Endothelial cell of umbilical vein (primary cell): ENCODE measurements around the gene SFMBT2. TPM values are rescaled to one million over a fixed set of nuclear protein-coding genes. Genes with fewer than 3 reads are reported as not detected.
"Not testable (repeated sequence)": the region's sequence is repeated elsewhere in the genome, so short reads cannot be mapped to it uniquely, and the experiment has no call there.

Source experiments
- BruUV-seq: library from RNA; stranded (reverse); fragments of 400-500 nt; replicated peaks from 2 replicates; lab custom pipeline; 2021; lab: Mats Ljungman, UMichigan
- CTCF ChIA-PET: fragments of 300-600, 350-600 bp; sonication (Branson Sonifier 250); formaldehyde crosslinking; loops from one replicate; lab custom pipeline; 2021; ENCODE audit warnings: antibody characterized with exemption, inconsistent platforms; lab: Charles Lee
- POLR2A ChIA-PET: fragments of 300-600, 350-600 bp; sonication (Branson Sonifier 250); formaldehyde crosslinking; loops from one replicate; lab custom pipeline; 2021; ENCODE audit warnings: antibody characterized with exemption, inconsistent platforms; lab: Charles Lee
- DNase-seq: peaks from one replicate; pipeline ENCODE4 v3.0.0-alpha.2; 2011; ENCODE audit warnings: low read depth, low spot score
- FAIRE-seq: peaks from 2 replicates; lab custom pipeline; 2011; peaks lifted over from hg19 to GRCh38; lab: Jason Lieb, UNC
- H2AFZ ChIP-seq: 2 replicates; pipeline ENCODE4 v1.6.0; 2012; ENCODE audit warnings: low read depth, low read length, control low read depth, inconsistent platforms
- H3K27ac ChIP-seq: 2 replicates; pipeline ENCODE4 v1.5.1; 2011; ENCODE audit warnings: low read depth, mild to moderate bottlenecking, control low read depth, low read length, moderate library complexity; ENCODE audit not compliant: insufficient read depth
- H3K27me3 ChIP-seq, 2 experiments: 2 replicates each; pipeline versions ENCODE4 v1.6.0 to v1.6.1; 2011; ENCODE audit warnings: low read length in 2 of 2, mixed read lengths in 1 of 2; ENCODE audit not compliant: control insufficient read depth in 2 of 2, insufficient read depth in 2 of 2
- H3K36me3 ChIP-seq, 2 experiments: 2 replicates in 1 of 2; 3 replicates in 1 of 2; pipeline ENCODE4 v1.5.1; 2011; ENCODE audit warnings: low read length in 2 of 2, mild to moderate bottlenecking in 1 of 2, moderate library complexity in 1 of 2; ENCODE audit not compliant: control insufficient read depth in 2 of 2, insufficient read depth in 2 of 2; ENCODE audit errors: extremely low read depth in 1 of 2
- H3K4me1 ChIP-seq: 3 replicates; pipeline ENCODE4 v1.5.1; 2011; ENCODE audit warnings: mild to moderate bottlenecking, low read length; ENCODE audit not compliant: control insufficient read depth, insufficient read depth; ENCODE audit errors: extremely low read depth
- H3K4me2 ChIP-seq: 2 replicates; pipeline ENCODE4 v1.6.1; 2011; ENCODE audit warnings: low read length, control low read depth, mixed read lengths; ENCODE audit not compliant: insufficient read depth
- H3K4me3 ChIP-seq, 3 experiments: fragments of 200-600 bp in 1 of 3; sonication (generic), shearing (Covaris generic) in 1 of 3; replicated peaks in 1 of 3; 2 replicates each; pipeline ENCODE4 v1.5.1; 2011 to 2016; ENCODE audit warnings: control low read depth in 3 of 3, low read length in 3 of 3, mild to moderate bottlenecking in 2 of 3, inconsistent platforms in 1 of 3, low read depth in 1 of 3, moderate library complexity in 1 of 3; ENCODE audit not compliant: insufficient read depth in 1 of 3
- H3K79me2 ChIP-seq: 2 replicates; pipeline ENCODE4 v1.6.0; 2012; ENCODE audit warnings: low read length, inconsistent platforms; ENCODE audit not compliant: control insufficient read depth, insufficient read depth
- H3K9ac ChIP-seq: replicated peaks from 2 replicates; pipeline ENCODE3; 2011; ENCODE audit warnings: low read length, control low read depth; ENCODE audit not compliant: insufficient read depth; ENCODE audit errors: extremely low read depth
- H3K9me1 ChIP-seq: replicated peaks from 3 replicates; pipeline ENCODE4 v1.6.0; 2011; ENCODE audit warnings: mild to moderate bottlenecking, low read length; ENCODE audit not compliant: control insufficient read depth, insufficient read depth; ENCODE audit errors: extremely low read depth
- H3K9me3 ChIP-seq: replicated peaks from 2 replicates; pipeline ENCODE4 v1.5.1; 2012; ENCODE audit warnings: low read length, inconsistent platforms; ENCODE audit not compliant: control insufficient read depth, insufficient read depth
- H4K20me1 ChIP-seq: replicated peaks from 2 replicates; pipeline ENCODE3; 2011; ENCODE audit warnings: mild to moderate bottlenecking, low read length; ENCODE audit not compliant: control insufficient read depth, insufficient read depth; ENCODE audit errors: extremely low read depth
- CTCF ChIP-seq, 2 donors: IDR thresholded peaks; 1 replicate in 1 of 2; 2 replicates in 1 of 2; pipeline ENCODE4 v1.5.1; 2011; ENCODE audit warnings: low read length in 2 of 2, mild to moderate bottlenecking in 2 of 2, moderate library complexity in 2 of 2, control low read depth in 1 of 2, inconsistent platforms in 1 of 2, low read depth in 1 of 2; ENCODE audit not compliant: insufficient read depth in 1 of 2; ENCODE audit errors: extremely low read depth in 1 of 2
- EZH2 ChIP-seq: IDR thresholded peaks from 2 replicates; pipeline ENCODE4 v1.6.1; 2012; ENCODE audit warnings: borderline replicate concordance, low read depth, mild to moderate bottlenecking, moderate library complexity, low read length, inconsistent platforms; ENCODE audit not compliant: severe bottlenecking
- FOS ChIP-seq: IDR thresholded peaks from 2 replicates; pipeline ENCODE4 v1.6.1; 2011; ENCODE audit warnings: mild to moderate bottlenecking, low read length, moderate library complexity, borderline replicate concordance; ENCODE audit not compliant: insufficient read depth
- GATA2 ChIP-seq: IDR thresholded peaks from 2 replicates; pipeline ENCODE4 v1.7.0; 2011; ENCODE audit warnings: low read depth, mild to moderate bottlenecking, moderate library complexity, mixed read lengths, low read length; ENCODE audit not compliant: insufficient read length, insufficient read depth
- JUN ChIP-seq: IDR thresholded peaks from 2 replicates; pipeline ENCODE4 v1.6.1; 2011; ENCODE audit warnings: borderline replicate concordance, low read depth; ENCODE audit not compliant: insufficient read length, insufficient read depth
- MYC ChIP-seq: IDR thresholded peaks from one replicate; pipeline ENCODE4 v1.6.1; 2011; ENCODE audit warnings: mild to moderate bottlenecking, low read depth, low read length
- POLR2A ChIP-seq: IDR thresholded peaks from 2 replicates; pipeline ENCODE4 v1.6.1; 2012; ENCODE audit warnings: low read depth, mild to moderate bottlenecking, control low read depth, low read length
- POLR2AphosphoS5 ChIP-seq: IDR thresholded peaks from 2 replicates; pipeline ENCODE4 v1.6.1; 2012; ENCODE audit warnings: low read depth, mild to moderate bottlenecking, control low read depth, low read length, moderate library complexity; ENCODE audit not compliant: insufficient read depth
- dilution Hi-C: fragments of 300-500 bp; cut with MboI; formaldehyde crosslinking; loops from one replicate; pipeline ENCODE4 v1.15.0; 2019; ENCODE audit warnings: low sequenced_read_pairs; ENCODE audit not compliant: extremely low pct_ligation_motif_present
- intact Hi-C: fragments of 100-400 bp; cut with micrococcal nuclease; formaldehyde crosslinking; loops from one replicate; pipeline ENCODE4 v1.10.0; 2022
- polyA plus RNA-seq, 4 experiments: library from polyadenylated mRNA; depleted of rRNA in 3 of 4; stranded (reverse) in 3 of 4; unstranded in 1 of 4; fragments of >200 nt; gene quantifications; 2 replicates each; pipeline versions ENCODE4 v1.2.1 to v1.2.3, GENCODE V29; 2011 to 2012; ENCODE audit warnings: missing spikeins in 1 of 4
- total RNA-seq: library from RNA; stranded (reverse); gene quantifications from 2 replicates; pipeline ENCODE4 v1.2.3, GENCODE V29; 2021

Gene SFMBT2
- total and polyA plus RNA-seq, 2 donors (not counting 3 experiments of a cell fraction or from before 2014, with no cell fraction given), result 0.14 to 0.64 TPM

- Histone ChIP-seq H3K4me3 (no peak overlapping the region), H3K9me1 (no peaks in the 10 kb centered on the region), H3K36me3 (no peaks in the 10 kb centered on the region), H3K79me2 (no peaks in the 10 kb centered on the region), H3K9me3 (no peaks in the 10 kb centered on the region), H3K4me2 (no peak overlapping the region), H3K9ac (no peak overlapping the region), H3K27ac (no peak overlapping the region), H3K4me1 (no peaks in the 10 kb centered on the region), H2AFZ (no peak overlapping the region), H4K20me1 (no peaks in the 10 kb centered on the region), H3K27me3 (no peaks in the 10 kb centered on the region)
- intact Hi-C loops, result no loop called here
- no peak for FAIRE-seq
- TF ChIP-seq MYC (no peak), GATA2 (no peak), JUN (no peak), EZH2 (no peak), POLR2AphosphoS5 (no peak), CTCF (IDR thresholded peaks at IDR 0.05; ENCODE audit: extremely low read depth in 1 of 2, insufficient read depth in 1 of 2, low read depth in 1 of 2, low read length in 2 of 2) (no peak), POLR2A (no peak), FOS (no peak)
- CTCF ChIA-PET, result no interaction called here
- BruUV-seq, result no TSS peak
- dilution Hi-C loops, result no loop called here
- no peak for DNase-seq
- POLR2A ChIA-PET, result no interaction called here
Observed at GRCh38 chr10:7192061-7192460, 218.8 kb downstream of the SFMBT2 start.

GRCh38 chr10:7190772-7191171 lies 220.1 kb downstream of the SFMBT2 start:
- H3K9me1 ChIP-seq, H3K4me2 ChIP-seq, H2AFZ ChIP-seq, H3K9ac ChIP-seq, CTCF ChIA-PET, H3K4me1 ChIP-seq, H3K79me2 ChIP-seq, BruUV-seq, POLR2A ChIA-PET, DNase-seq, dilution Hi-C loops, FAIRE-seq, H4K20me1 ChIP-seq, H3K27ac ChIP-seq, H3K4me3 ChIP-seq, H3K27me3 ChIP-seq, H3K36me3 ChIP-seq, H3K9me3 ChIP-seq: not testable (repeated sequence)
- intact Hi-C loops, result loop anchor here (2.0 kb wide), 1 partner anchor 76 kb away; no protein-coding TSS in a partner anchor
